Erythroblast (primary cell): ENCODE measurements around the gene MBOAT7.

Source experiments
- GATA1 ChIP-seq: IDR thresholded peaks from 2 replicates; pipeline ENCODE4 v1.6.1; 2011; ENCODE audit warnings: low read depth, mild to moderate bottlenecking, control low read depth, low read length, moderate library complexity
- POLR2A ChIP-seq: IDR thresholded peaks from 2 replicates; pipeline ENCODE4 v1.6.1; 2011; ENCODE audit warnings: mild to moderate bottlenecking, low read length

- no peak for TF ChIP-seq POLR2A
- no peak for TF ChIP-seq GATA1
These were observed 65.7 kb downstream of the MBOAT7 start for GRCh38 chr19:54123682-54124081.
